HG03460 (cell line): Measurements from ENCODE around the gene FDXR.

Experiments
- ATAC-seq: cut with Tn5 transposase; IDR thresholded peaks from one replicate; pipeline ENCODE4 v1.9.1; 2021; ENCODE audit not compliant: unreplicated experiment

FDXR gene

DNA sequence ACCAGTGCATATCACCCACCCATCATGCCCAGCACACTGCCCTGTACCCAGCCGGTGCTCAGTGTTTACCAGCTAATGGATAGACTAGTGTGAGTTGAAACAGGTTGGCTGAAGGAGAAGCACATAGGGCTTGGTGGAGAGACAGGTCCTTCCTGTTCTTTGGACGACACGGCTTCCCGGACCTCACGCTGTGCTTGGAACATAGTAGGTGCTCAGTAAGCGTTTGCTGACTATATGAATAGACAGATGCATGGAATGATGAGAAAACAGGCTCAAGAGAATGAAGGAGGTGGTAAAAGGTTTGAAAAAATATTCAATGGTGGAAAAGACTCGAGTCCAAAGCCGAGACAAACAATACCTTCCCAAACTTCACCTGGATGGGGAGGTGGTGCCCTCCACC, 27.4 kb upstream of the FDXR start:
- no peak for ATAC-seq

DNA sequence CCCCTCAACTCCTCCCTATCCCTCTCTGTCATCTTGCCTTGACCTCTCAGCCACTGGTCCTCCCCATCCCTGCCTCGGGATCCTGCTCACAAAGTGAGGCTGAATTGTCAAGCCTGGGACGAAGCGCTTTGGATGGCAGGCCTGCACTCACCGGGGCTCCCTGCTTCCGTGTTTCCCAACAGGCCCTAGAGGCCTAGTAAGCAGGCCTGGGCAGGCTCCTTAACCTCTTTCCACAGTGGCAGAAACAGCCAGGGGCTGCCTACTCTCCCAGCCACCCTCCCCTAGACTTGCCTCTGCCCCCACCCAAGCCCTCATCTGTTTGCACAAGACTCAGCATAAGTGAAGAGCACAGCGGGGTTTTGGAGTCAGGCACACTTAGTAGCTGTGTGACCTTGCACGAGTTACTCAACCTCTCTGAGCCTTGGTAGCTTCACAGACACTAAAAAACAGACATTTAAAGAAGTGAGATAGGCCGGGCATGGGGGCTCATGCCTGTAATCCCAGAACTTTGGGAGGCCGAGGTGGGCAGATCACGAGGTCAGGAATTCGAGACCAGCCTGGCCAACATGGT, 25.7 kb upstream of the FDXR start:
- ATAC-seq, result no peak

DNA sequence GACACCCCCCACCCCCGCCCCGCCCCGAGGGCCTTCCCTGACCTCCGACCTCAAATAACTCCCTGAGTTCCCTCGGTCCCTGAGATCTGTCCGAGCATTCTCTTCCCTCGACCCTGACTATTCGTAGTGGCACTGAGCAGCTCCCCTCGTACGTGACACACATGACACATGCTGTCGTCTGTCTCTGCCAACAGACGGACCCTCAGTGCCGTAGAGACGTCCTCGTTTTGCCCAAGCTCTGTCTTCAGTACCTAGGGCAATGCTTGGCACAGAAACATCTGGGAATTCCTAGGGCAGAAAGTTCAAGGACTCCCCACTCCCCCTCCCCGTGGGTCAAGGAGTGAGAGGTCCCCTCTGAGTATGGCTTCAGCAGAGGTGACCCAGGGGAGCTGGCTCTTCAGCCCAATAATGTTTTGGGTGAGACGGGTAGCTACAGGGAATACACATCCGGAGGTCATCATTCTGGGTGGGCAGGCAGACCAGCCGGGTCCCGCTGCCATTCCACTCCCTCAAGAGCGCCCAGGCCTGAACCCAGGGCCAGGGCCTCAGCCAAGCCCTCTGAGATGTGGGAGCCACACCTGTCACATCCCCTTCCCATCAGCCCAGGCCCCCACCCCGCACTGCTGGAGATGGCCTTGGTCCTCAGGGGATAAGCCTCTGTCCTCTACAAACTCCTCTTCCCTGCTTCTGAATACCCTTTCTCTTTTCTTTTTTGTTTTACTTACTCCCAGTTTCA, 21.3 kb upstream of the FDXR start:
- ATAC-seq, result no peak

DNA sequence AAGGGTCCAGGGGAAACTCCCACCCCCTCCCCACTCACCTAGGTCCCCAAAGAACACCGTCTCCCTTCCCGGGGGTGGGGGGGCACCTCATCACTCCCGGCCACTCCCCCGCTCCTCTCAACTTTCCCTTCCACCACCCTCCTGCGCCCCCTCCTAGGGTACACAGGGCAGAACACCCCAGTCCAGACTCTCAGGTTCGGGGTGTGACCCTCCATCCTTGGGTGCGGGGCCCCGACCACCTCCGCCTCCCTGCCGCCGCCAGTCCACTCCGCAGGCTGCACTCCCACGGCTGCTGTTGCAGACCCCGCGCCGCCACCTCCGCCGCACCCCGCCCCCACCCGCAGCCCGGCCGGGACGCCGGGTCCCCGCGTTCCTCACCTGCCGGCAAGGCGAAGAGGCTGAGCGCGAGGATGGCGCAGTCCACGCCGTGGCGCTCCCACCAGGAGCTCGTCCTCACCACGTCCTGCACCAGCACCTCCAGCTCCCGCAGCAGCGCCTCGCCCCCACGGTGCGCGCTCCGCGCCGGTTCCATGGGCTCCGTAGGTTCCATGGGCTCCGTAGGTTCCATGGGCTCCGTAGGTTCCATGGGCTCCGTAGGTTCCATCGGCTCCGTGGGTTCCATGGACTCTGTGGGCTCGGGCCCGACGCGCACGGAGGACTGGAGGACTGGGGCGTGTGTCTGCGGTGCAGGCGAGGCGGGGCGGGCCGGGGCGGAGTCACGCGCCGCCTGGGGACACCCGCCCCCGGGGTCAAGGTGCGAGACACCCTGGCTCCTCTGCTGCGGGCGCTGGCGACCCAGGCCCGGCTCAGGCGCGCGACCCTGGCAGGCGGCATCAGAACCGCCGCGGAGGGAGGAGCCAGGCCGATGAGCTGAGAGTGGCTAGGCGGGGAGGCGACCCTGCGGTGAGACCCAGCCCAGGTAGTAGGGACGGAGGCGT, 20.4 kb upstream of the FDXR start, which contains the start of gene FADS6:
Gene FADS6 (minus strand): TSS at position 660 of the 938 bp plus-strand sequence. CDS start 38 bp downstream, at position 622.
- no peak for ATAC-seq

DNA sequence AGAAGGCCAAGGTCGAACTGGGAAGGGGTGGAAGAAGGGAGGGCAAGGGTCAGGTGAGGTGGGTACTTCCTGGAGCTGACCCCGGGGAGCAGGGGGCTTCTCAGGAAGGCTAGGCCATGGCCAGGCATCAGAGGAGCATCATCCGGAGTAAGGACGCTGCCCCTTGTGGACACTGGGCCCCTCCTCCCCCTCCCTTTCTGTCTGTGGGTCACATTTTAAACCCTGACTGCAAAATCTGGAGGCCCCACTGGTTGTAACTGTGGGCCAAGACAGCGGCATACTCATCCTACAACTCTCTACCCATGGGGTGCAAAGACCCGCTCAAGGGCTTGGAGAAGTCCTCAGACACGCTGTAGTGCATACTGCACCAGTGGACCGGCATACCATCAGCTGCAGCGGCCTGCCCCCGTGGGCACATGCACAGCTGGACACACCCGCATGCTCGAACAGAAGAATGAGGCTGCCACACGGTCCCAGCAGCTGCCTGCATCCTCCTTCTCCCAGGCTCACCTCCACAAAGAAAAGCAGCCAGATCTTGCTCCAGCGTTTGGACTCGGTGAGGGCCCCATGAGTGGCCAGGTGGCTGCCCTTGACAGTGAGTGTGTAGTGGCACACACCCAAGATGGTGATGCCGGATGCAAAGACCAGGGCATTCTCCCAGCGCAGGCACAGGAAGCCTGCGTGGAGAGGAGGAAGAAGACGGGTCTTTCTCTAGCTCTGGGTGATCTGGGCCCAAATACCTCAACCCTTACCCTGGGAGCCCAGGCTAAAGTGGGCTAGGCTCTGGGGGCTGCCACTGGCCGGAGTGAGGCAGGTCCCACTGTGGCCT, 19.4 kb upstream of the FDXR start:
- no peak for ATAC-seq

DNA sequence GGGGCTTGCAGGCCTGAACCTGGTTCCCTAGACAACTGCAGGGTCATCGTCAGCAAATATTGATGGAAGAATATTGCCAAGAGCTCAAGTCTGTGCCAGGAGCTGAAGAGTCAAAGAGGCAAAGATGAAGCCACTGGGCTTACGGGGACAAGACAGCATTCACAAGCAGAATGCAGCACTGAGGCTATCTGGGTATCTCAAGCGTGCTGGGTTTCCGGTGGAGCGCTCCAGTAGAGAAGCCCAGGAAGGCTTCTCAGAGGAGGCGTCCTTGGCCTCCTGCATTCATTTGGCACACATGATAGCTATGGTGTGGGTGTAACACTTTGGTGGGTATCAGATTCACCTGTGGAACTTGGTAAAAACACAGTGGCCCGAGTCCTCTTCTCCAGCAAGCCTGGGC, 17.8 kb upstream of the FDXR start:
- ATAC-seq, result no peak

DNA sequence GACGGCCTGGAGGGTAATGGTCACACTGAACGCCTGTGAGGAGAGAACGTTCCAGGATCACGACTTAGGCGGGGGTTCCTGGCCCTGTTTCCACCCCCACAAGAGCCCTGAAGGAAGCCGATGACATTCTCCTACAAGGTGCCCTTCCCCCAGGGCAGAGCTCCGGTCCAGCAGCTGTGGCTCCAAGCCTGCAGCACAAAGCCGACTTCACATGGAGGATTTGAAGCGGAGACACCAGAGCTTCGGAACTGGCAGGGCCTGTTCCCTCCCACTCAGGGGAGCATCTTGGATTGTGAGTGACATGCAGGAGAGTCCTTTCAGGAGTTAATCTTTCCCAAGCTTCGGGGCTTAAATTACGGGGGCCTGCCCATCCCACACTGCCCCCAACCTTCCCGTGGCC, 15.7 kb upstream of the FDXR start:
- no peak for ATAC-seq

DNA sequence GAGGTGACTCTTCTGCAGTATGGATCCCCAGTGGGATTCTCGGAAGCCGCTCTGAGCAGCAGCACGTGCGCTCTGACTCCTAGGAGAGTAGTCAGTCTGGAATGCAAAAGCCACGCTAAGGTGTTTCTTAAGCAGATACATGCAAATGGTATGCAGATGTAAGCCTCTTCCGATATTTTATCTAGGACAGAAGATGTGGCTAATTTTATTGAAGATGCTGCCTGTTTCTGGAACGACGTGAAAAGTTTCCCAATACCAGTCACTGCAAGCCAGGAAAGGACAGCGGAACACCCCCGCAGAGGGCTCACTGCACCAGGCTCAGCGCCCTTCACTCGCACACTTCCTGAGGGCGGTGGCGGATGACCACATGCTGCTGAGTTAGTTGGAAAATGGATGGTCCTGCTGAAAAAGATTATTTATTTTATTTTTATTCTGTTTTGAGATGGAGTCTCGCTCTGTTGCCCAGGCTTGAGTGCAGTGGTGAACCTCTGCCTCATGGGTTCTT, 10.5 kb upstream of the FDXR start:
- no peak for ATAC-seq

DNA sequence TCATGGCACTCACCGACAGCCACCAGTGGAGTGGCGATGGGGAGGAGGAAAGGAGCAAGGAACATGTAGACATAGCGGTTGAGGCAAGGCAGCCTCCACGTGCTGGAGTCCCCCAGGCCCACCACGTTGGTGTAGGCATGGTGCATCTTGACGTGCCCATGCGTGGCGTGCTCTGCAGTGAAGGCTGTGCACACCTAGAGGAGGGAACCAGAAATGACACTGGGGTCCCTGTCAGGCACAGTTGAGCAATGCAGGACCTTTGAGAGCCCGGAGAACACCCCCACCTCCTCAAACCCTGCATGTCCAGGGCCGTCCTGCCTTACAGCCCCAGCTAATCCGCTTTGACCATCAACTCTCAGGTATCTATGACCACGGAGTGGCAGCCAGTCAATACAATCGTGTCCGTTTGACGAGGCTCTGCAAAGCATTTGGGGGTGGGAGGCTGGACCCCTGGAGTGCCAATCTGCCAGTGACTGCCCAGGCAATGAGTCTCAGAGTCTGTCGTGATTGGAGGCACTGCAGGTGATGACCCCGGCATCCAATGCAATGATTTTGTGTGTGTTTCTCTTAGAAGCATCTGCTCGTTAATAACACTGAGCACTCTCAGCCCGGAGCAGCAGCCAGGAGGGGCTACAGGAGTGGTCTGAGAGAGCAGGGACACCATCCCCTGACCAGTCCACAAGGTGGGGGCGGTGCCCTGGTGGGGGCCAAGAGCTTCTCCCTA, 9.9 kb upstream of the FDXR start:
- no peak for ATAC-seq

DNA sequence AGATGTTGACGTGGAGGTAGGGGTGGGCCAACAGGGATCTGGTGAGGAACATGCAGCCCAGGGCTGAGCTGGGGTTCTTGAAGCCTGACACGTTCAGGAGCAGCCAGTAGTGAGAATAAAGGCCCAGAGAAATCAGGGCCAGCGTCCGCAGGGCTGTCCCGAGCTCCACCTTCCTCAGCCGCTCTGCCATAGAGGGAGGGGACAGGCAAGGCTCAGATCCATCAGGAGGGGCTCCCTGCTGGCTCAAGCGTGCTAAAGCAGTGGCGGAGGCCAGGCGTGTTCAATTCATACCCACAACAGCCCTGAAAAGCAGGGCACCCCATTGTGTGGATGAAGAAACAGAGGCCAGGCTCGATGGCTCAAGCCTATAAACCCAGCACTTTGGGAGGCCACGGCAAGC, 8.3 kb upstream of the FDXR start:
- ATAC-seq, result no peak

DNA sequence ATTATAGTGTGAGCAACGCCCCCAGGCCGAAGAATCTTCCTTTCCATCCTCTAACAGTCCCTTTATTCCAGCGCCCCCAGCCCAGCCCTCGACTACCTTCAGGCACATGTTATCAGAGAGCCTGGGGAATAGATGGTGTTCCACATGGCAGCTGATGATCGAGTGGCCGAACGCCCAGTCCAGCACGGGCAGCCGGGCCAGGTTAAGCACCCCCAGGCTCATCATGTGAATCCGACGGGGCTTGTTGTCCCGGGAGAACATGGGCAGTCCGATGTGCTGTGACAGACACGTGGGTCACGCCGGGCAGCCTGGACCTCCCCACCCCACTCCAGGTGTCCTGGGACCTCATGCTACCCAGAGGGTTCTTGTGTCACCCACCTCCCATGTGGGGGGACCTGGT, 6.5 kb upstream of the FDXR start:
- ATAC-seq, result no peak

DNA sequence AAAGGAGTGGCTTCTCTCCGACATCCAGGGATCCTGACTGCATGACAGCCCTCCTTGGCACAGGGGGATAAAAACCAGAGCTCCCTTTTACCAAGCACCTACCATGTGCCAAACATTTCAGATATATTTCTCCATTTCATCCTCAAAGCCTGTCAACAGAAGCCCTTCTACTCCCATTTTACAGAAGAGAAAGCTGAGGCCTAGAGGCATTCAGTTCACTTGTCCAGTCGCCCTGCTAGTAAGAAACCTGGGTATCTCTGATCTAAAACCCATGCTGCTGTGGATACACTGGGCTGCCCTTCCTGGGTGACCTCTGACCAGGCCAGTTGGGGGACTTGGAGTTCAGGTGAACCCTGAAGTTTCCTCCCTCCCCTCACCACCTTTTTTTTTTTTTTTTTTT, 5.9 kb upstream of the FDXR start:
- no peak for ATAC-seq

DNA sequence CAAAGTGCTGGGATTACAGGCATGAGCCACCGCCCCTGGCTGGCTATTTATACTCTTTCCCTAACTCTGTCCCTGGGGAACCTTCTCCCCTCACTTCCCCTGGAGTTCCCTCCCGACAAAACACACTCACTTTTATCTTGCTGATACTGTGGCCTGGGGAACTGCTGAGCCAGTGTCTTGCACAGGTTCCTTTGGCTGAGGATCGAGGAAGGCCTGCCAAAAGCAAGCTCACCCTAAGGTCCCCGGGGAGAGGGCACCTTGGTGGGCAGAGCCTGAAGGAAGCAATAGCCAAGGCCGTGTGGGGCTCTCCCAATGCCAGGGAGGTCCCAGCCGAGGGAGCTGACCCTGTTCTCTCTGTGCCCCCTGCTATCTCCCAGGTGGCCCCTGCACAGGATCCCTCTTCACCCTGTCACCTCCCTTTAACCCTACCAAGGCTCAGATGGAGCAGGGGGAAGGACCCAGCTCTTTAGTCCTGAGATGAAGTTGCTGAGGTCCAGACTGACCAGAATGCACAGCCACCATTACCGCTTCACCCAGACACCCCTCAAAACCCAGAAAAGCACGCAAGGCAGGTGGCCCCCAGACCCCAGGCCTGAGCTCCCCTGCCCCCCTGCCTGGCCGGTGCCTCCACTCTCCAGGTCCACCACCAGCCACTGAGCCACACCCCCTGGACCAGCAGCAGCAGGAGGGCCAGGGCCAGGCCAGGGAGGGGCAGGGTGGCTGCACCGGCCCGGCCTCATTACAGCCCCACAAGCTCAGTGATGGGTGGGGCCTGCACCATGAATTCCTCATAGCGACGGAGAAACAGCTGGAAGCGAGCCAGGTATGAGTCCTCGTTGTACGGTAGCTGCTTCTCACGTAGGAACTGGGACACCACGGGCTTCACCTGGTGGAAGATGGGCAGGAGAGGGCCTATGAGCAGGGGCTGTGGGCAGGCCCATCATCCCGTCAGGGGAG, 5.1 kb upstream of the FDXR start:
- no peak for ATAC-seq

DNA sequence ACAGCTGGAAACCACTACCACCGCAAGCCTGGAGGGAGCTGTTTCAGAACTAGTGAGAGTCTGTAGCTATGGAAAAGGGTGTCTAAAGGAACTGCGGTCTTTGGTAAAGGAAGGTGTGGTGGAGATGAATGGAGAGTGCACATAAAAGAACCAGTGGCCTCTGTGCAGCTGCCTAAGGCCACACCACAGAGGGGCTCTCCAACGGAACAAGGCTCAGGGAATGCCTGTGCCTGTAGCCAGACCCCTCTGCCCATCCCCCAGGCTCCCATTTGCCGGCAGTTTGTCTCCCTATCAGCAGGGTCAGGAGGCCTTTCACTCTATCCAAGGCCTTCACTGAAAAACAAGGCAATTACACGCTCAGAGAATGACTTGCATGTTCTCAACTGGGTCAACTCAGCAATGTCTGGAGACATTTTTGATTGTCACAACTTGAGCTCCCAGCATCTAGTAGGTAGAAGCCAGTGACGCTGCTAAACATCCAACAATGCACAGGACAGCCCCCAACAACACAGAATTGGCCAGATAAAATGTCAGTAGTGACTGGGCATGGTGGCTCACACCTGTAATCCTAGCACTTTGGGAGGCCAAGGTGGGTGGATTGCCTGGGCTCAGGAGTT, 3.3 kb upstream of the FDXR start:
- no peak for ATAC-seq

DNA sequence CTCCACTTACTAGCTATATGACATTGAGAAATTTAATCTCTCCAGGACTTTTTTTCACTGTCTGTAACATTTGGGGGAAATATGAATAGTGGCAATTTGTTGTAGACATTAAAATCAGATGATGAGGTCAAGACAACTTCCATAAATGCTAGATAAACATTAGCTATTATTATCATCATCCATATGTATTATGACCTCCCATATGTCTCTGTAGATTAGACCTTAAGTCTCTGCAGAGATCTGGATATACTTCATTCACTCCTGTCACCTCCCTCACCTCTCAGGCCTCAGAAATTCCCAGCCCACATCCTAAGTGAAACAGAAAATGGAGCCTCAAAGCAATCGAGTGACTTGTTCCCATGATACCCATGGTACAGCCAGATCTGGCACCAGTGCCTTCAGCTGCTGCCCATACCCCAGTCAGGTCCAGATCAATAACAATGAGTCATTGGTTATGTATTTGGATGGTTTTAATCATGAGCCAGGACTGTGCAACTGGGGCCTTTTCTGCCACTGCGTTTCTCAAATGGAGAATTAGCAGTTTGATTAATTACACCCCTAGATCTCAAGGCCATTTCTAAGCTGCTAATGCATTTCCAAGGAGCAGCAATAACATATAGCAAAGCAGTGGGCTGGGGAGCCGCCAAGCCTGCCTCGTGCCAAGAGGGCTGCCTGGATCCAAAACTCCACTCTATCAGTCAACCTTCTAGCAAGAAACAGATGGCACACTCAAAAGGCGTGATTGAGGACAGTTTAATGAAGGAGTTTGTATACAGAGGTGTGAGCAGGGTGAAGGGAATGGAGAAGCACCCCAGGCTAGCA, 2.6 kb upstream of the FDXR start:
- no peak for ATAC-seq

DNA sequence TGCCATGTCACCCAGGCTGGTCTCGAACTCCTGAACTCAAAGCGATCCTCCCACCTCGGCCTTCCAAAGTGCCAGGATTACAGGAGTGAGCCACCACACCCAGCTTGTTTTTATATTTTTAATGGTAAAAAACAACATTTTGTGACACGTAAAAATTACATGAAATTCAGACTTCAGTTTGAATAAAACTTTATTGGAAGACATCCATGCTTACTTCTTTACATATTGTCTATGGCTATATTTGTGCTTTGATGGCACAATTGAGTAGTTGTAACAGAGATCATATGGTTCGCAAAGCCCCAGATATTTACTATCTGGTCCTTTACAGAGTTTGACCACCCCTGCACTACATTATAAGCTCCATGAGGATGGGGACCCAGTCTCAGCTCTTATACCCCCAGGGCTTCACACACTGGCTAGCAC, 1.8 kb upstream of the FDXR start:
- no peak for ATAC-seq

DNA sequence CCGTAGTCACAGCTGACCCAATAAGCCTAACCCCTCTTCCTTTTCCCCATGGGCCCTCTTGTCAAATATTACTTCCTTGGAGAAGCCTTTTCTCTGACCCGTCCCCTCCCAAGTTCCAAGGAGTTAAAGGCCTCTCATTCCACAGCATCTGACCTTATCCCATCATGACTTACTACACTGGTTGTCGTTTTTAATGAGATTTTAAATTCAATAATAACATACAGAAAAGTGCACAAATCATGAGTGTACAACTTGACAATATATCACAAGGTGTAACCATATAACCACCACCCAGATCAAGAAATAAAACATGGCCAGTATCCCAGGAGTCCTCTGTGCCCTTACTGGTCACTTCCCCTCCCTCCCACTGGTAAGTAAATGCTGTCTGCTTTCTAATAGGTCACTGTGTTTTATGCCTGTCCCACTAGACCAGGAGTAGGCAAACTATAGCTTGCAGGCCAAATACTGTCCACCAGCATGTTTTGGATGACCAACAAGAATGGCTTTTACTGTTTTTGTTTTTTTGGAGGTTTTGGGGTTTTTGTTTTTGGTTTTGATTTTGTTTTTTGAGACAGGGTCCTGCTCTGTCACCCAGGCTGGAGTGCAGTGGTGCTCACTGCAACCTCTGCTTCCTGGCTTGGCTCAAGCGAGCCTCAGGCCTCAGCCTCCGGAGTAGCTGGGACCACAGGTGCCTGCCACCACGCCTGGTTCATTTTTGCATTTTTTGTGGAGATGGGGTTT, 1.2 kb upstream of the FDXR start:
- ATAC-seq, result no peak
